Fibroblast of villous mesenchyme (primary cell): ENCODE results near the gene MTCH2. TPM values are rescaled to one million over a fixed set of nuclear protein-coding genes. Genes with fewer than 3 reads are reported as not detected.

ENCODE experiments used
- DNase-seq: peaks from one replicate; pipeline ENCODE4 v3.0.0-alpha.2; 2010; ENCODE audit warnings: low read depth
- H3K4me3 ChIP-seq: 2 replicates; pipeline ENCODE4 v1.5.1; 2011; ENCODE audit warnings: low read depth, mild to moderate bottlenecking, low read length
- total RNA-seq: library from RNA; depleted of rRNA; stranded (reverse); fragments of >200 nt; gene quantifications from 2 replicates; pipeline ENCODE4 v1.2.3, GENCODE V29; 2012
- TF ChIP-seq, protein P1 (sequence below): IDR thresholded peaks from 2 replicates; pipeline ENCODE4 v1.5.1; 2012; ENCODE audit warnings: low read depth, mild to moderate bottlenecking, low read length; ENCODE audit not compliant: insufficient read depth

Gene MTCH2
- total RNA-seq, 1 donor = 102 TPM

DNA sequence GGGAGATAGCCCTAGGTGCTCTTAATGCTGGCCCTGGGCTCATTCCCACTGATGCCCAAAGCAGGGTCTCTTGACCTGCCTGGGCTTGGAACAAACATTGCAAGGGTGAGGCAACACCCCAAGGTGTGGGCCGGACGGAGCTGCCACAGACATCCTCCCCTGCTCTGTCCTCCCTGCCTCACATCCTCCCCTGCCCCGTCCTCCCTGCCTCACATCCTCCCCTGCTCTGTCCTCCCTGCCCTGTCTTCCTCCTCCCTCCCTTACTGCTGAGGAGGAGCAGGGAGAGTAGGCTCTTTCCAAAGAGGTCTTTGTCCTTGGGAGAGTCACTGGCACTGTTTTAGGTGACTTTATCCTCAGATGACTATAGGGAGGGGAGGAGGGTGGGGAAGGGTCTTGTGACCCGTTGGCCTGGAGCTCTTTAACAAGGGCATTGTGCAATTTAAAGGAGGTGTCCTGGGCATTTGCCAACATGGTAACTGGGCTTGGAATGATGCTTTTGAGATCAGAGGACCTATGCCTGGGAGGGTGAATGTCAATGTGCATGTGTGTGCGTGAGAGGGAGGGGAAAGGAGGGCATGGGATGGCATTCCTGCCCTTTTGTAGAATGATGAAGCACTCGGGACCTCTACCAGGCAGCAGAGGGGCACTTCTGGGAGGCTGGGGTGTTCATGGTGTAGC, 55.2 kb downstream of the MTCH2 start:
- no peak for DNase-seq
- no peak overlapping the region for H3K4me3 ChIP-seq
- TF ChIP-seq, protein P1, sequence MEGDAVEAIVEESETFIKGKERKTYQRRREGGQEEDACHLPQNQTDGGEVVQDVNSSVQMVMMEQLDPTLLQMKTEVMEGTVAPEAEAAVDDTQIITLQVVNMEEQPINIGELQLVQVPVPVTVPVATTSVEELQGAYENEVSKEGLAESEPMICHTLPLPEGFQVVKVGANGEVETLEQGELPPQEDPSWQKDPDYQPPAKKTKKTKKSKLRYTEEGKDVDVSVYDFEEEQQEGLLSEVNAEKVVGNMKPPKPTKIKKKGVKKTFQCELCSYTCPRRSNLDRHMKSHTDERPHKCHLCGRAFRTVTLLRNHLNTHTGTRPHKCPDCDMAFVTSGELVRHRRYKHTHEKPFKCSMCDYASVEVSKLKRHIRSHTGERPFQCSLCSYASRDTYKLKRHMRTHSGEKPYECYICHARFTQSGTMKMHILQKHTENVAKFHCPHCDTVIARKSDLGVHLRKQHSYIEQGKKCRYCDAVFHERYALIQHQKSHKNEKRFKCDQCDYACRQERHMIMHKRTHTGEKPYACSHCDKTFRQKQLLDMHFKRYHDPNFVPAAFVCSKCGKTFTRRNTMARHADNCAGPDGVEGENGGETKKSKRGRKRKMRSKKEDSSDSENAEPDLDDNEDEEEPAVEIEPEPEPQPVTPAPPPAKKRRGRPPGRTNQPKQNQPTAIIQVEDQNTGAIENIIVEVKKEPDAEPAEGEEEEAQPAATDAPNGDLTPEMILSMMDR = no peak

GRCh38 chr11:47586098-47586855, 56.1 kb downstream of the MTCH2 start, which contains the start of gene FAM180B:
Gene FAM180B (plus strand): TSS chr11:47586678. CDS start chr11:47586769, 91 bp downstream.
- DNase-seq = no peak
- no peak within 1 kb of the TSS for H3K4me3 ChIP-seq
- TF ChIP-seq, protein P1 = no peak

- TF ChIP-seq, protein P1 = no peak
- no peak for DNase-seq
- no peak overlapping the region for H3K4me3 ChIP-seq
Observed at GRCh38 chr11:47583844-47584243, 58.5 kb downstream of the MTCH2 start.

GRCh38 chr11:47578524-47579494, 63.5 kb downstream of the MTCH2 start, which contains the start of the genes KBTBD4 and NDUFS3:
Gene KBTBD4 (minus strand): TSS chr11:47578970. CDS start chr11:47578951, 19 bp downstream.
Gene NDUFS3 (plus strand): TSS chr11:47579074. CDS start chr11:47579092, 18 bp downstream.
- H3K4me3 ChIP-seq = peak within 1 kb of the TSS; percentile 96
- TF ChIP-seq, protein P1 = no peak
- peak; percentile 92 for DNase-seq

- peak; percentile 30 for DNase-seq
- peak overlapping the region; percentile 96 for H3K4me3 ChIP-seq
- TF ChIP-seq, protein P1 = no peak
Observed at GRCh38 chr11:47577460-47578041, 64.8 kb downstream of the MTCH2 start.

- no peak for DNase-seq
- TF ChIP-seq, protein P1 = no peak
Observed at GRCh38 chr11:47573321-47573720, 69.0 kb downstream of the MTCH2 start.

More at GRCh38 chr11:47573321-47573720, 69.0 kb downstream of the MTCH2 start:
- H3K4me3 ChIP-seq = no peak overlapping the region
